Loucy (cell line): ENCODE results near the gene SLC51A.
A peak's percentile ranks its signal among the peaks of the same experiment; 100 is the strongest.

ENCODE experiments used
- H2AFZ ChIP-seq: fragments of 200-600 bp; sonication (generic); 2 replicates; pipeline ENCODE4 v1.6.0; 2016; ENCODE audit warnings: antibody characterized with exemption, mild to moderate bottlenecking, low read length, moderate library complexity
- H3F3A ChIP-seq: fragments of 200-600 bp; 2 replicates; pipeline ENCODE4 v1.6.0; 2016; ENCODE audit warnings: antibody characterized with exemption, low read depth, mild to moderate bottlenecking
- H3K27me3 ChIP-seq: fragments of 200-600 bp; sonication (generic); 2 replicates; pipeline ENCODE4 v1.6.1; 2014; ENCODE audit warnings: low read length, mild to moderate bottlenecking; ENCODE audit not compliant: insufficient read depth, poor library complexity, severe bottlenecking
- H3K36me3 ChIP-seq: fragments of 200-600 bp; sonication (generic); 2 replicates; pipeline ENCODE4 v1.6.1; 2016; ENCODE audit warnings: low read length; ENCODE audit not compliant: insufficient read depth
- H3K4me1 ChIP-seq: fragments of 200-600 bp; sonication (generic); 2 replicates; pipeline ENCODE4 v1.5.1; 2014; ENCODE audit warnings: low read length, mild to moderate bottlenecking; ENCODE audit not compliant: insufficient read depth, poor library complexity, severe bottlenecking
- H3K4me2 ChIP-seq: fragments of 200-600 bp; sonication (generic); 2 replicates; pipeline ENCODE4 v1.6.0; 2014; ENCODE audit warnings: antibody characterized with exemption, low read length, low read depth, mild to moderate bottlenecking; ENCODE audit not compliant: poor library complexity, severe bottlenecking
- H3K4me3 ChIP-seq: fragments of 200-600 bp; sonication (generic); 2 replicates; pipeline ENCODE4 v1.5.1; 2014; ENCODE audit warnings: low read length, mild to moderate bottlenecking, mixed read lengths; ENCODE audit not compliant: poor library complexity, severe bottlenecking
- H3K79me2 ChIP-seq: fragments of 200-600 bp; sonication (generic); 2 replicates; pipeline ENCODE4 v1.6.1; 2014; ENCODE audit warnings: low read length; ENCODE audit not compliant: insufficient read depth
- H3K9ac ChIP-seq: fragments of 200-600 bp; sonication (generic); 2 replicates; pipeline ENCODE4 v1.6.0; 2014; ENCODE audit warnings: mild to moderate bottlenecking, low read depth, low read length, moderate library complexity; ENCODE audit not compliant: poor library complexity, severe bottlenecking
- H3K9me2 ChIP-seq: fragments of 200-600 bp; sonication (generic); replicated peaks from 2 replicates; pipeline ENCODE4 v1.6.1; 2016; ENCODE audit warnings: low read depth, low read length, mixed read lengths
- H3K9me3 ChIP-seq: fragments of 200-600 bp; sonication (generic); 2 replicates; pipeline ENCODE4 v1.6.1; 2014; ENCODE audit warnings: mild to moderate bottlenecking, antibody characterized with exemption, low read length, low read depth; ENCODE audit not compliant: insufficient read depth
- H4K20me1 ChIP-seq: fragments of 200-600 bp; sonication (generic); 2 replicates; pipeline ENCODE4 v1.6.0; 2014; ENCODE audit warnings: antibody characterized with exemption, low read length, mild to moderate bottlenecking; ENCODE audit not compliant: insufficient read depth, poor library complexity, severe bottlenecking
- EZH2phosphoT487 ChIP-seq: fragments of 200-600 bp; IDR thresholded peaks from 2 replicates; pipeline ENCODE4 v1.6.1; 2018; ENCODE audit warnings: antibody characterized with exemption, mild to moderate bottlenecking, moderate library complexity, borderline replicate concordance
- TF ChIP-seq, protein P1 (sequence below): fragments of 200-600 bp; sonication (generic); conservative IDR thresholded peaks from 2 replicates; pipeline ENCODE4 v1.5.1; 2014; ENCODE audit warnings: mild to moderate bottlenecking, antibody characterized with exemption, low read length

Gene SLC51A

DNA sequence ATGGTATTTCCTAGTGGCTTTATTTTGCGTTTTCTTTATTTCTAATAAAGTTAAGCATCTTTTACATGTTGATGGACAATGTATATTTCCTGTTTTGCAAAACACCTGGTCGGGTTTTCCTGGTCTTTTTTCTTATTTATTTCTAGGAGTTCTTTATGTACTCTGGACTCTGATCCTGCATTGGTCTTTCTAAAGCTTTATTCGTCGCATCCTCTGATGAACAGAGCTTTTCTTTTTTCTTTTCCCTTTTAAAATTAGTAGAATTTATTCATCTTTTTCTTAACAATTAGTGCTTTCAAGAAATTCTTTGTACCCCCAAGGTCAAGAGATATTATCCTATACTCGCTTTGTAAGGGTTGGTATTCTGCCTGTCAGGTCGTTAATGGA is 37.3 kb upstream of the SLC51A start:
- TF ChIP-seq, protein P1, sequence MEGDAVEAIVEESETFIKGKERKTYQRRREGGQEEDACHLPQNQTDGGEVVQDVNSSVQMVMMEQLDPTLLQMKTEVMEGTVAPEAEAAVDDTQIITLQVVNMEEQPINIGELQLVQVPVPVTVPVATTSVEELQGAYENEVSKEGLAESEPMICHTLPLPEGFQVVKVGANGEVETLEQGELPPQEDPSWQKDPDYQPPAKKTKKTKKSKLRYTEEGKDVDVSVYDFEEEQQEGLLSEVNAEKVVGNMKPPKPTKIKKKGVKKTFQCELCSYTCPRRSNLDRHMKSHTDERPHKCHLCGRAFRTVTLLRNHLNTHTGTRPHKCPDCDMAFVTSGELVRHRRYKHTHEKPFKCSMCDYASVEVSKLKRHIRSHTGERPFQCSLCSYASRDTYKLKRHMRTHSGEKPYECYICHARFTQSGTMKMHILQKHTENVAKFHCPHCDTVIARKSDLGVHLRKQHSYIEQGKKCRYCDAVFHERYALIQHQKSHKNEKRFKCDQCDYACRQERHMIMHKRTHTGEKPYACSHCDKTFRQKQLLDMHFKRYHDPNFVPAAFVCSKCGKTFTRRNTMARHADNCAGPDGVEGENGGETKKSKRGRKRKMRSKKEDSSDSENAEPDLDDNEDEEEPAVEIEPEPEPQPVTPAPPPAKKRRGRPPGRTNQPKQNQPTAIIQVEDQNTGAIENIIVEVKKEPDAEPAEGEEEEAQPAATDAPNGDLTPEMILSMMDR = no peak
- TF ChIP-seq EZH2phosphoT487 = no peak
- H4K20me1 ChIP-seq = no peaks in the 10 kb centered on the region
- peaks cover 16% of the 10 kb centered on the region for H3K79me2 ChIP-seq
- peaks cover 42% of the 10 kb centered on the region for H3F3A ChIP-seq
- no peak overlapping the region for H2AFZ ChIP-seq
- H3K4me2 ChIP-seq = peak overlapping the region; percentile 90
- H3K4me3 ChIP-seq = peak overlapping the region; percentile 65
- no peaks in the 10 kb centered on the region for H3K9me2 ChIP-seq
- no peaks in the 10 kb centered on the region for H3K27me3 ChIP-seq
- peaks cover 71% of the 10 kb centered on the region for H3K4me1 ChIP-seq
- H3K9ac ChIP-seq = peak overlapping the region; percentile 92
- H3K9me3 ChIP-seq = no peaks in the 10 kb centered on the region
- no peaks in the 10 kb centered on the region for H3K36me3 ChIP-seq

DNA sequence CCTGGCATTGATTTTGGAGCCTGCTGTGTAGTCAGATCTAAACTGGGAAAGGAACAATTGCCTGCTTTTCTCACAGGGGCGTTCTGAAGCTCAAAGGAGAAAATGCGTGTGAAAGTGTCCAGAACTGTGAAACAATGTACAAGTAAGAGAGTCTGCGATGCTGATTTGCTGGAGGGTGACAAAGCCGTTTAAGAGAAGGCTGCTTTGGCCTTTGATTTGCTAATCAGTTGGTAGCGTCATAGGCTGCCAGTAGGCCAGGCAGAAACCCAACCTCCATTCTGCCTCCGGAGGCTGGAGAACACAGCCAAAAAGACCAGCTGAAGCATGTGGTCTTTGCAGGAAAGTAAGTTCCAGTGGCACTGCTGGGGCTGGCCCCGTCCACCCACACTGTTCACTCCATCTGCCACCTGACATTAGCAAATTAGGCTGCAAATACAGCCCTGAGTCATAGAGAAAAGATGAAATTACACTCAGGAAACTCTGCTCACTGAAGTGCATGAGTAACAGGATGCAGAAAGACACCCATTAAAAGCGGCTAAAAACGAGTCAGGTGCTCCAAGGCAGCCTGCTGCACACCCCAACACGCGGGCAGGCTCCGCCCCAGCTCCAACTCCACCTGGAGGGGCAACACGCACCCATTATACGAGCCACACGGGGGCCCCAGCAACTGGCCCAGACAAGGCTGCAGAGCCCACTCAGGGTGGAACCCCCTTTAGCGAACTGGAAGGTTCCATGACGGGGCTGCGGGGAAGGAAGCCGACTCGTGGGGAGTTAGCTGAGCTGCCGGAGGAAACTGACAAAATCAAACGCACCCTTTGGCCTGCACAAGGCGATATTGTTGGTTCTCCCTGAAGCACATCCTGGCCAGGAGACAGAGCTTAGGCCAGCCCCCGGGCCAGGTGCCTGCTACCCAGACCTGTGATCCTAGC is 36.7 kb upstream of the SLC51A start:
- Histone ChIP-seq H3K9me3 (no peaks in the 10 kb centered on the region), H2AFZ (no peak overlapping the region), H4K20me1 (no peaks in the 10 kb centered on the region), H3K9me2 (no peaks in the 10 kb centered on the region), H3K27me3 (no peaks in the 10 kb centered on the region), H3K9ac (peak overlapping the region; percentile 92), H3K4me3 (peak overlapping the region; percentile 65), H3K4me1 (peaks cover 73% of the 10 kb centered on the region), H3K4me2 (peak overlapping the region; percentile 90), H3K79me2 (peaks cover 20% of the 10 kb centered on the region), H3F3A (peaks cover 42% of the 10 kb centered on the region), H3K36me3 (no peaks in the 10 kb centered on the region)
- TF ChIP-seq EZH2phosphoT487 = no peak
- TF ChIP-seq, protein P1 = peak; percentile 60

DNA sequence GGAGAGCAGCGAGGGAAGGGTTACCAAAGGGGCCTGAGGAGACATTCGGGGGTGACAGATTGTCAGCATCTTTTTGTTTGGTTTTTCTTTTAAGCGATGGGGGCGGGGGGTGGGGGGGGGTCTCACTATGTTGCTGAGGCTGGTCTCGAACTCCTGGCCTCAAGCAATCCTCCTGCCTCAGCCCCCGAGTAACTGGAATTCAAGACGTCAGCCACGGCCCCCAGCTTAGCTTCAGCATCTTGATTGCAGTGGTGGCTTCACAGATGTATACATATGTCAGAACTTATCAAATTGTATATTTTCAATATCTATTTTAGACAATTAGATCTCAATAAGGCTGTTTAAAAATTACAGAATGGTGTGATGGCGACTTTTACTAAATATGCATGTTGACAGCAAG is 36.0 kb upstream of the SLC51A start:
- Histone ChIP-seq H2AFZ (no peak overlapping the region), H3K36me3 (no peaks in the 10 kb centered on the region), H3K9ac (peak overlapping the region; percentile 92), H3F3A (peaks cover 42% of the 10 kb centered on the region), H3K4me2 (peak overlapping the region; percentile 90), H3K4me1 (peaks cover 74% of the 10 kb centered on the region), H3K27me3 (no peaks in the 10 kb centered on the region), H3K4me3 (peak overlapping the region; percentile 65), H4K20me1 (no peaks in the 10 kb centered on the region), H3K9me2 (no peaks in the 10 kb centered on the region), H3K9me3 (no peaks in the 10 kb centered on the region), H3K79me2 (peaks cover 27% of the 10 kb centered on the region)
- no peak for TF ChIP-seq EZH2phosphoT487
- TF ChIP-seq, protein P1 = no peak
